D341Med (cell line): Measurements from ENCODE around the gene B9D1.
A peak's percentile ranks its signal among the peaks of the same experiment; 100 is the strongest.
"Not testable (repeated sequence)": the region's sequence is repeated elsewhere in the genome, so short reads cannot be mapped to it uniquely, and the experiment has no call there.

ENCODE experiments used
- DNase-seq: peaks from one replicate; pipeline ENCODE4 v3.0.0; 2012; ENCODE audit warnings: low spot score

B9D1 gene

DNA sequence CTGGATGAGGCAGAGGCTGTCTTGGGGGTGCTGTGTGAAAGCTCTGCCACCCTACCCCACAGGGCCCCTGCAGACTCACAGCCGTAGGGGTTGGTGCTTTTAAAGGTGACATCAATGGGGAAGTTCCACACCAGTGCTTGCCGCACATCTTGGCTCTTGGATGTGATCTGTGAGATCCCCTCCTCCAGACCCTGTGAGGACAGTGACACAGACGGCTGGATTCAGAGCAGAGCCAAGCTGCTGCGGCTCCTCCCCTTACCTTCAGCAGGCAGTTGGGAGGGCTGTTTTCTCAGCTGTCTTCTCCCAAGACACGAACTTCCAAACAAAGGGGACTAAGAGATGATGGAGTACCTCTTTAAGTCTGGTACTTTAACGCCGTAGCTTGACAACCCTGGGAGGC is 4.8 kb downstream of the B9D1 start:
- DNase-seq = no peak

DNA sequence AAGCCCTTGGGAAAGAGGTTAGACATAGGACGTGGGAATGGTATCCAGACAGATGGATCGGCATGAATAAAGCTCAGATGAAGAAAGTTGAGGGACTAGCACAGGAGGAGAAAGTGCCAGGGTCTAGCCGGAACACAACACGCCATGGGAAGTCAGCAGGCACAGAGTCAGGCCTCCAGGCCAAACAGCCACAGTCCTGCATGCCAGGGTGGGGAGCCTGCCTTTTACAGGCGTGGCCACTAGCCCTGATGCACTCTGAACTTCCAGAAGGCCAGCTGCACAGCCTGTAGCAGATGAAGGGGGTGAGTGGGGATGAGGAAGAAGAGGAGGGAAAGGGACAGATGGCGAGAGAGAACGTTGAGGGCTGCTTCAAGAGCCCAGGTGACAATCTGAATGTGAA is 5.2 kb downstream of the B9D1 start:
- no peak for DNase-seq

DNA sequence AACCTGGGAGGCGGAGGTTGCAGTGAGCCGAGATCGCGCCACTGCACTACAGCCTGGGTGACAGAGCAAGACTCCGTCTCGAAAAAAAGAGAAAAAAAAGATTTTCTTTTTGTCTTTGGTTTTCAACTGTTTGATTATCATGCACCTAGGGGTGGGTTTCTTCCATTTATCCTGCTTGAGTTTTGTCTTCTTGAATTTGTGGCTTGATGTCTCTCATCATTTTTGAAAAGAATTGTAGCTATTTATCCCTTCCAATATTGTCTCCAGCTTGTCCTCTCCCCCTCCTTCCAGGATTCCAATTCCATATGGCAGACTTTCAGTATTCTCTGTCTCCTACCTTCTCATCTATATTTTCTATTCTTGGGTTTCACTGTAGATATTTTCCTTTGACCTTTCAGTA is 7.8 kb downstream of the B9D1 start:
- DNase-seq = no peak

DNA sequence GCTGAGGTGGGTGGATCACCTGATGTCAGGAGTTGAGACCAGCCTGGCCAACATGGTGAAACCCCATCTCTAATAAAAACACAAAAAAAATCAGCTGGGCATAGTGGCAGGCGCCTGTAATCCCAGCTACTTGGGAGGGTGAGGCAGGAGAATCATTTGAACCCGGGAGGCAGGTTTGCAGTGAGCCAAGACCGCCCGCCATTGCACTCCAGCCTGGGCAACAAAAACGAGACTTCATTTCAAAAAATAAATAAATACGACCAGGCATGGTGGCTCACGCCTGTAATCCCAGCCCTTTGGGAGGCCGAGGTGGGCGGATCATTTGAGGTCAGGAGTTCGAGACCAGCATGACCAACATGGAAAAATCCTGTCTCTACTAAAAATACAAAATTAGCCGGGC is 9.1 kb downstream of the B9D1 start:
- DNase-seq = not testable (repeated sequence)

DNA sequence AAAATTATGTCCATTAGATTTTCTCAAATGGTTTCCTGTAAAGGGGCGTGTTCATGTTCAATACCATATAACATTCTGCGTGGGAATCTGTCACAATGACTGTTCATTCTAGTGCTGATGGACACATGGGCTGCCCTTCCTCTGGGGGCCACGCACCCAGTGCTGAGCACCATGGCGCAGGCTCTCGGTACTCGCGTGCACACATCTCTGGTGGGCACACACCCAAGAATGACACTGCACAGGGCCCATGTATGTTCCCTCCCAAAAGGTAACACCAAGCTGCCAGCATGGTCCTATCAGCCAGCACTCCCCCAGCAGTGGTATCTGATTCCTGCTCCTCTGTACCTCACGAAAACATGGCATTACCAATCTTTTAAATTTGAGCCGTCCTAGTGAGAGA is 13.7 kb downstream of the B9D1 start:
- DNase-seq = no peak

DNA sequence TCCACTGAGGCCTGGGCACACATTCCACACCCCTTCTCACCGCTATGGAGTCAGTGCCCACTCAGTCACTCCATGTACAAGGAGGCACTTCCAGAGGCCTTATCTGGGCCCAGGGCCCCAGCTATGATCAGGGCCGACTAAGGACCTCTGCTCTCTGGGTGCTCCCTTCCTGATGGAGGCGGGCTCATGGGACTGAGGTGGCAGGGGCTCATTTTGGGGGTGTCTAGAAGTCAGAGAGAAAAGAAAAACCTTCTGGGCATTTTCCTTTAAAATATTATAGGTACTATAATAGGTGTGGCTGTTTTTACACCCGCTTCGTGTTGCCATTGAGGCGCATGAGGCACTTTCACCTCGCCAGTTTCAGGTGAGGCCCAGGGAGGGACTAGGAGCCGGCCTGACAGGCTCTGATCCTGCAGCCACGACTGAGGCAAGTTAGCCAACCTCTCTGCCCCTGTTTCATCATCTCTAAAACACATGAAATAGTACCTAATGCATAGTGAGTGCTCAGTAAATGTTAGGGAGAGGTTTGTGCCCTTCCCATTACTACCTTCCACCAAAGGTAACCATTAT is 14.4 kb downstream of the B9D1 start:
- no peak for DNase-seq

DNA sequence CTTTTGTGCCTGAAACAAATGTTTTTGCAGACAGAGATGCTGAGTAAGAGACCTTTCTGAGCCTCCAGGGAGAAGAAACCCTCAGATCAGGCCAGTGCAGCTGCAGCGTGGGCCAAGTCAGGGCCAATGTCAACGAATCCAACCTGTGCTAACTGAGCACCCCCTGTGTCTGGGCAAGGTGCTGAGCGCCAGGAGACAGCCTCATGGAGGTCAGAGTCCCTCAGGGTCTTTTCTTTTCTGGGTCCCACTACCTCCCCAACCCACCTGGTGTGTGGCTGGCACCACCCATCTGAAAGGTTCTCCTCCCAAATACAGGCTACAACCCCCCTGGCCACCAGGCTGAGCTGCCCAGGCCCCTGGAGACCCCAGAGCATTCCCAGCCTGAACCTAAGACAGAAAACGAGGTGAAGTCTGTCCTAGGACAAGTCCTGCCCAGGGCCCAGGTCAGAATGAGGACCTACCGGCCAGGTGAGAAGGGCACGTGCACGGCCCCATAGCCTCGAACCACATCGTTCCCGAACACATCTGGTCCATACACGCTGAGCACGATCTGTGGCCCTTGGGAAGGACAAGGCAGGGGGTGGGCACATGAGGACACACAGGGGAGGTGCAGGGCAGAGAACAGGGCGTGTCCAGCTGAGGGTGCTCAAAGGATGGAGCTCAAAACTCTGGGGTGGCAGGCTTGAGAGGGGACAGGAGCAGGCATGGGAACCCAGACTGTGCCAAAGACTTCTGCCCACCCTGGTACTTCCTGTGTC is 15.0 kb downstream of the B9D1 start:
- no peak for DNase-seq

DNA sequence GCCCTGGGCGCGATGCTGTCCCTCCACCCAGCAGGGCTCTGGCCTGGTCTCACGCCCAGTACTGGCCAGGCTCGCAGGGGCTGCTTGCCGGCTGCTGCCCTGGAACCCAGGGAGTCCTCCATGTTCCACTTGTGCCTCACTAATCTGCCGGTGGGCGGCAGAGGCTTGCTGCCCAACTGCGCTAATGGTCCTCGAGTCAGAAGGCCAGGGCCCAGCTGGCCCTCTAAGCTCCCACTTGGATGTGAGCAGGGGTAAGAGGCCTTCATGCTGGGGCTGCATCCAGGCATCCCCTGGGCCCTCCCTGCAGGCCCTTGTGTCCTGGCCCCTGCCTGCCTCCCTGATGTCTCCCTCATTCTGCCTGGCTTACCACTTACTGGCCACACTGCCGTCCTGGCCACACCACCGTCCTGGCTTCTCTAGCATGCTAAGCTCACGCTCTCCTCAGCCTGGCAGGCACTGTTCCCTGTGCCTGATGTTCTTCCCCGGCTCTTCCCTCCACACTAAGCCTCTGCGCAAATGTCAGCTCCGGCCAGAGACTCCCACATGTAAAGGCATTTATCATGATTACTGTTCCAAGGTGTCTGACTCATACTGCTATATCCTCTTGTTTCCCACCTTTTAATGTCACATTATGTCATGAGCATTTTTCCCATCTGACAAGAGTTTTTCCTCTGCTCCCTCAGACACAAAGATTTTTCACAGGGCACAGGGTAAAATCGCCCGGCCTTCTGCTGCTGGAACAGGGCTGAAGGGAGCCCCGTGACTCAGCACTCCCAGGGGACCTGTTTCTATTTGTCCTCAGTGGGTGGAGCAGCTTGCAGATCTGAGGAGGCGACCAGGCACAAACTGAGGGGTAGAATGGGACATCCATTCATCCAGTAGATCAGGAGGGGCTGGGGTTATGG is 15.9 kb downstream of the B9D1 start:
- DNase-seq = peak; percentile 50

DNA sequence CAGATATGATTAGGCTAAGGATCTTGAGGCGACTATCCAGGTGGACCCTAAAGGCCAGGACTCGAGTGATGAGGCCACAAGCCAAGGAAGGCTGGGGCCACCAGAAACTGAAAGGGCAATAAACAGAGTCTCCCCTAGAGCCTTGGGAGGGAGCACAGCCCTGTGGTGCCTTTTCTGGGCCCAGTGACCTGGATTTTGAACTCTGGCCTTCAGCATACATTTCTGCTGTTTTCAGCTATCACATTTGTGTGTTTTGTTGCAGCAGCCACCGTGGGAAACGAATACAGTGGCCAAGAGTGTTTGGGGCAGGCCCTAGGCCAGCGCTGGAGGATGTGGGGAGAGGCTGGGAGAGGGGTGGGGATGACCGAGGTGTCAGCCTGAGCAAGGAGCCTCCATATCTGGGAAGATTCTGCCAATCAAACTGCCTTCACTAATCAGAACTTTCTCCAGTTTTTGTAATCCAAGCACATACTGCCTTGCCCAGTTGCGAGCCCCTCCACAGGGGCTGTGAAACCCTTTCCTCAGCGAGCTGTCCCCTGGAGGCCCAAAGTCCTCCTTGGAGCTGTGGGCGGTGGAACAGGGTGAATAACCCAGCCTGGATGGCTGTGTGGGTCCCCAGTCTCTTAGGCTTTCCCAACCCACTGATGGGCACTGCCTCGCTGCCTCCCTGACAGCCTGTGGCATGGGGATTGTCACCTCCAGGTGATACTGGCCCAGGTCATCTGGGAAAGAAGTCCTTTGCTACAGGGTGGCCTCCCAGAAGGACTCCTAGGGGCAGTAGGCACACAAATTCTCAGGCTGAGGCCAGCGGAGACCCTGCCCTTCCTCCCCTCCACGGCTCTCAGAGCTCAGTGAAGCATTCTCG is 16.8 kb downstream of the B9D1 start:
- no peak for DNase-seq

DNA sequence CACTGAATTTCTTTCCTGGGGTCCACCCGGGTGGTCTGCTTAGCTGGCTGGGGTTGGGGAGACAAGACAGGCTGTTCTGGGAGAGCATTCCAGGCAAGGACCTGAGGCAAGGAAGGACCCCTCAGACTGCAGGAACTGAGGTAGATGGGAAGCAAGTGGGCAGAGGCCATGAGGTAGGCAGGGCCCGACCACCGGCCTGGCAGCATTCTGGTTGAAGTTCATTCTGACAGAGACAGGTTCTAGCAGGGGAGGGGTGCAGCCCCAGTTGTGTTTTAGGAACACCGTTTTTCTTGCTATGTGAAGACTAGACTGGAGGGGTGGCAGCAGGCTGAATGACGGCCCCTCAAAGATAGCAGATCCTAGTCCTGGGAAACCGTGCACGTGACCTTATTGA is 17.5 kb downstream of the B9D1 start:
- no peak for DNase-seq

DNA sequence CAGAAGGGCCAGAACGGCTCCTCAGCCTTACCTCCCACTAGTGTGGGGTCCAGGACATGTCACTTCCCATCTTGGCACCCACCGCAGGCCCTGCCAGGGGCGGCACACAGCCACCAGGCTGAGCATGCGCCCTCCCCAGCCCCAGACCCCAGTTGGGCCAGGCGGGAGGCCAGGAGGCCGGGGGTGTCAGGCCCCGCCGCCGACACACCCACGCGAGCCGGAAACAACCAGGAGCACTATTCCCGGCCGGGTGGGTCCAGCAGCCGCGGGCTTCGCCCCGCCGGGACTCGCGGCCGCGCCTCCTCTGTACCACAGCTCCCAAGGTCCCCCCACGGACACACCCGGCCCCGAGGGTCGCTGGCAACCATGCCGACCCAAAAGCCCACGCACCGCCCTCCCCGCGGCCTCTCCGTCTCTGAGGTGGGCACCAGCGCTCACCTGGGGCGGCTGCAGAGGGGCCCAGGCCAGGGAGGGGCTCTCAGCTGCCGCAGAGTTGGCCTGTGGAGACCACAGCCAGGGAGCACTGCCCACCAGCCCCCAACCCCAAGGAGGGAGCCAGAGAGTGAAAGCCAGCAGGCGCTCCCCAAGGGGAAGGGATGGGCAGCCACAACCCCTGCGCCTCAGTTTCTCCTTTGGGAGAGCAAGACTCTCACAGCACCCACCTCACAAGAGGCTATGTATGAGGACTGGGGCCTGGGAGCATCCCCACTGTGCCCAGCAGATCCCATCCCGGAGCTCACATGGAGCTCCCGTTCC is 18.0 kb downstream of the B9D1 start:
- no peak for DNase-seq

DNA sequence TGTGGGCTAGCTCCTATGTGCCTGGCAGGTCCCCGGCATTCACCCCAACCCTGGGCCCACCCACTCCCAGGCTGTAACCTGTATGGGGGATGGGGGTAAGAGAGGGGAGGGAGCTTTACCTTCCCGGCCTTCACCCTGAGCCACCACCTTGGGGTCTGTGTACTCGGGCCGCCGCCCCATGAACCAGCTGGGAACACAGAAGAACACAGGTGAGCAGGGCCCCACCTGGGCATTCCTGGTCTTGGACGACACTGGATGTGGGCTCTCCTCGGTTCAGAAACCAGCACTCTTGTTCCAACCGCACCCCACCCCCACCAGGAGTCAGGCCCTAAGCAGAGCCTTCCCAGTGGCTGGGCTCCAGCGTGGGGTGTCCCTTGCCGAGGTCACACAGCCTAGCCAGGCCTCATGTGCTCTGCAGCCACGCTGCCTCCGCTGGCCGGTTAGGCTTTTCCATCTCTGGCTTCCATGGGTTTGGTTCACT is 18.8 kb downstream of the B9D1 start:
- no peak for DNase-seq

DNA sequence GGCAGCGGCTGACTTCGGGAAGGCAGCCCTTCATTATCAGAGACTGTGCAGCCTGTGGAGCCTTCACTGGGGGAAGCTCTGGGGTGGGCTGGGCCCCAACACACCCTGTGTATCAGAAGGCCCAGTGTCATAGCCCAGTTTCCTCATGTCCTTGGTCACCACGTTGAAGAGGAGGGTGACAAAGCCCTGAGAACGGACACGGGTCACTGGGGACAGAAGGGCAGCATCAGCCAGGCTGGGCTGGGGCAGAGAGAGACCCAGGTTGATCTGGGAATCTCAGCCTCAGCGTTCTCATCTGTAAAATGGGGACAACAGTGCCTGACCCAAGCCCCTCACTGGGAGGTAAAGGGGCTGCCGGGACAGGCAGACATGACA is 19.3 kb downstream of the B9D1 start:
- no peak for DNase-seq

DNA sequence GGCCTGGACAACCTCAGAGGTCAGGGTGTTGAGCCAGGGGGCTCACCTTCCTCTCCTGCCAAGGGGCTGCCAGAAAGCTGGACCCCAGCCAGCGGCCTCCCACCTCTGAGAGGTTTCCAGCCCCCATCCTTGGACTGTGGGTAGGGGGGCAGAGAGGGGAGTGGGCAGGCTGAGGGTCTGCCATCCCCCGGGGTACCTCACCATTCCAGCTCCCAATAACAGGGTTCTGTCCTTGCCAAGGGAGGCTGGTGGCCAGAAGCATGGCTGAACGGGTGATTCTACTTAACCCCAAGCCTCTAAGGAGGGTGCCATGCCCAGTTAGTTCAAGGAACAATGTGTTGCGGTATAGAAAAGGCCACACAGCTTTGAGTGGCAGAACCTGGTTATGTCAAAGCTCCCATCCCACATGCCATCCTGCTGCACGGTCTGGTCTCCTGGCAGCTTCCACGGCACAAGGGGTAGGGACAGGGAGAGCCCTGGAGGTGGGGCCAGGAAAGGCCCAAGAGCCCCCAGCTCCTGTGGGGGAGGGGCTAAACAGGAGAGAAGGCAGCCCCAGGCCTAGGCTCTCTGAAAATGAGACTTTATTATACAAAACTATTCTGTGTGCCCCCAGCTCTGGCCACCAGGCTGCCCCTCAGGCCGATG is 19.8 kb downstream of the B9D1 start:
- DNase-seq = no peak

DNA sequence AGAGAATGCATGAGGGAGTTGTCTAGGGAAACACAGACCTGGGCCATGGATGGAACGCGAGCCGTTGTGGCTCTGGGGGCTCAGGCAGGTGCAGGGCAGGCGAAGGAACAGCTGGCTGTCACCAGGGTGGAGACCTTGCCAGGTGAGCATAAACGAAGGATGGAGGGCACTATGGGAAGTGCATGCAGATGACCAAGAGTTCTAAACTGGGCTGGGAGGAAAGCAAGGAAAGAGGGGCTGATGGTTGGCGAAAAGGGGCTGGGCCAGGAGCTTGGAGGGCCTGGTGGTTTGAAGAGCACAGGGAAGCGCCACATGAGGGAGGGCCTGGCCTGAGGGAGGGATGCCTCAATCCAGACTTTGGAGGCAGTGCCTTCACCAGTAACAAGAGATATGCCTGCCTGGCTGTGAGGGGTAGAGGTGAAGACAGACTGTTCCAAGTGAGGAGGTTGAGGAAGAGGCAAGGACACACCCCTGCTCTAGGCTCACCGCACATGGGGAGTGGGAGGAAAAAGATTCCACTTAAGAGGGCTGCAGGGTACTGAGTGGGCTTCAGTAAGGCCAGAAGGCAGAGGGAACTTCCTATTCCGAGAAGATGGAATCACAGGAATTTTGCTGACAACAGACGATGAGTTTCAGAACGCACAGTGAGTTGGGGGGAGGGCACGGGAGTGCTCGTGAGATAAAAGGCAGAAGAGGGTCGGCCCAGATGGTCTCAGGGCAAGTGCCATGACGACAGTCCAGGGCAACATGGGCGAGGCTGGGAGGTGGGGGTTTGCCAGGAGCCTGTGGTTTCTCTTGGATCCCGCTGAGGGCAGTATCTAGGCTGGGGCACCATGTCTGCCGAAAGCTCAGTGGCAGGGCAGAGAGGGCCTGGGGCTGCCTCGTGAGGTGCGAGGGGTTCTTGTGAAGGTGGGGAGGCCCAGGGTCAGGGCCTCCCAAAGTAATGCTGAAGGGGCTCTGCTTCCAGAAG is 20.6 kb downstream of the B9D1 start:
- no peak for DNase-seq

DNA sequence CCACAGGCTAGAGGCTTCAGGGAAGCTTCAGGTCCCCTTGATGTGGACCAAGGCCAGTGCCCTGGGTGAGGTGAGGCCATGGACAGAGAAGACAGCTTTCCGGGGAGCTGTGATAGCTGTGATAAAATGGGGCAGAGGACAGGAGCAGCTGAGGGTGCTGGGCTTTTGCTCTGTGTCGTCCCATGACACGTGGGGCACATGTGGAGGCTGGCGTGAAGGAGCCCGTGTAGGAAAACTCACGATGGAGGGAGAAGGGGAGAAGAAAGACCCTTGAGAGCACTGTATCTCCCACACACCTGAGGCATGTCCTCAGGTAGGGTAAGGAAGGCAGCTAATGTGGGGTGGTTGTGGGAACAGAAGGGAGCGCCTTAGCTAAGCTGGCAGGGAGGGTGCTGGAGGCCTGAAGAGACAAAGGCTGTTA is 21.3 kb downstream of the B9D1 start:
- DNase-seq = no peak

DNA sequence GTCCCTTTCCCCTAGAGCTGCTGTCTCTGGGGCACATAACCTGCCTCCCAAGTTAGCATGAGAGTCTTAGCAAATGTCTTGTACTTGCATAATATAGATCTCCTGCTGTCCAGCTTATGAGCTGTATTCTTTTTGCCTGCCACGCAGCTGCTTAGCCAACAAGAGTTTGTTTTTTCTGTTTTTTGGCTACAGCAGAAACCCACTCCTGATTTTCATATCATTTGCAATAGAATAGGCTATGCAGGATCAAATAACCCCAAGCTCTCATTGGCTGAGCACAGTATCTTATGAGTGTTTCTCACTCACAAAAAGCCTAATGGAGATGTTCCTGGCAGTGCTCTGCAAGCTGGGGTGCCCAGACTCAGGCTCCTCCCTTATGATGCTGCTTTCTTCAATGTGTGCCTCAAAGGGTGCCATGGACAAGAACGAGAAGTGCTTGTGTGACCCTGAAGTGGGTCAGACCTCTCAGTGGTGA is 23.1 kb downstream of the B9D1 start:
- no peak for DNase-seq

DNA sequence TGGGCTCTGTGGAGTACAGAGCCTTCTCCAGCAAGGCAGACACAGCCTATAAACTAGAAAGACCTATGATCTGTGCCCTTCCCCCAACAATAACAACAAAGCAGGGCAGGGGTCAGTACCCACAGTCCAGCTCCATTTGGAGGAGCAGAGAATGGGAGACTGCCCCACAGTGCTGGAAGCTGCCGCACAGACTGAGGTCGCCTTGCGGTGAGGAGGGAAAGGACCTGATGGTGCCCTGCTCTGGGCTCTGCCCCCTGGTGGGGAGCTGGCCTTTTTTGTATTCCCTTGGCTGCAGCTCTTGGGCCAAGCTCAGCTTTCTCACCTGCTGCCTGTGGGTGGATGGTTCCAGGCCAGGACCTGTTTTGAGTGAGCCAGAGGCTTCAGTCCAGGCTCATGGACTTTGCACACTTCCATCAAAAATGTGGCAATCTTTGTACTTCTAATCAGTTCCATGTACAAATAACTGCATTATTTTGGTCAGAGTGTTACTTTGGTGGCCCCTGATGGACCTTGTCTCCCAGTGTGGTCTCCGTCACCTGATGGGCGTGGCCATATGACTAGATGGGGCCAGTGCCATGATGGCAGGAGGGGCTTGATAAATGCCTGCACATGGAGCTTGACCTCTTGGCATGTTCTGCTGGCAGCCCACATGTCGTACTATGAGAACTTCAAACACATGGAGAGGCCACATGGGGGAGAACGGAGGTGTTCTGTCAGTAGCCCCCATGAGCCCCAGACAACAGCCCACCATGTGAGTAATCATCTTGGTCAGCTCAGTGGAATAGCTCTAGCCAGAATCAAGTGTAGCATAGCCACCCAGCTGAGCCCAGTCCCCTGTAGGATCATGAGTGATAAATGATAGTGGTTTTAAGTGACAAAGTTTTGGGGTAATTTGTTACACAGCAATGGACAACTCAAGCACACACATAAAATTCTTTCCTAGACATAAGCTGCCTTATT is 24.2 kb downstream of the B9D1 start:
- DNase-seq = peak; percentile 60
